HCT116 (cell line): ENCODE results near the gene DEFB126. TPM values are rescaled to one million over a fixed set of nuclear protein-coding genes. Genes with fewer than 3 reads are reported as not detected.

Source experiments
- ATAC-seq: fragments of 200-7000 bp; cut with Tn5 transposase; 2 replicates; pipeline ENCODE4 v1.9.1; 2020; ENCODE audit warnings: mild to moderate bottlenecking, moderate library complexity
- BruUV-seq: library from RNA; stranded (reverse); fragments of 400-500 nt; replicated peaks from 2 replicates; lab custom pipeline; 2021; lab: Mats Ljungman, UMichigan
- CTCF ChIA-PET: fragments of 300-600 bp; sonication (Branson Sonifier 250); formaldehyde crosslinking; loops from one replicate; lab custom pipeline; 2021; ENCODE audit warnings: antibody characterized with exemption; lab: Charles Lee
- POLR2A ChIA-PET: fragments of 300-600, 350-600 bp; sonication (Branson Sonifier 250); formaldehyde crosslinking; loops from one replicate; lab custom pipeline; 2021; ENCODE audit warnings: antibody characterized with exemption; lab: Charles Lee
- RAD21 ChIA-PET, 2 experiments: fragments of 300-600 bp; sonication (Branson Sonifier 250); formaldehyde crosslinking; loops; one replicate each; lab custom pipeline; 2023; ENCODE audit warnings: low total read pairs in 2 of 2; ENCODE audit not compliant: uncharacterized antibody in 2 of 2, unreplicated experiment in 2 of 2, low non-redundant PET in 1 of 2; lab: Charles Lee
- DNase-seq: peaks from one replicate; pipeline ENCODE4 v3.0.0-alpha.2; 2010; ENCODE audit warnings: low read depth, low spot score
- H2AFZ ChIP-seq: fragments of 200-600 bp; shearing (Covaris generic), sonication (generic); 2 replicates; pipeline ENCODE4 v1.6.1; 2017; ENCODE audit warnings: low read depth, mixed run types, mixed read lengths, antibody characterized with exemption, low read length; ENCODE audit not compliant: poor library complexity, severe bottlenecking
- H3K27ac ChIP-seq: 2 replicates; pipeline ENCODE4 v1.5.1; 2012; ENCODE audit warnings: low read depth, low read length
- H3K27me3 ChIP-seq: fragments of 200-600 bp; sonication (generic); 2 replicates; pipeline ENCODE4 v1.6.1; 2016; ENCODE audit warnings: mixed run types, low read length, mixed read lengths; ENCODE audit not compliant: insufficient read depth
- H3K36me3 ChIP-seq, 2 experiments: fragments of 200-500 bp in 1 of 2; fragments of 200-600 bp in 1 of 2; sonication (Bioruptor generic) in 1 of 2; sonication (generic) in 1 of 2; 2 replicates each; pipeline versions ENCODE4 v1.5.1 to v1.6.1; 2014 to 2016; ENCODE audit warnings: low read length in 2 of 2, inconsistent platforms in 1 of 2, mixed read lengths in 1 of 2, mixed run types in 1 of 2; ENCODE audit not compliant: insufficient read depth in 2 of 2, control insufficient read depth in 1 of 2
- H3K4me1 ChIP-seq, 2 experiments: fragments of 200-600 bp in 1 of 2; sonication (generic) in 1 of 2; 2 replicates each; pipeline versions ENCODE4 v1.5.1 to v1.6.1; 2012 to 2017; ENCODE audit warnings: low read length in 2 of 2, inconsistent platforms in 1 of 2, mild to moderate bottlenecking in 1 of 2, mixed read lengths in 1 of 2, mixed run types in 1 of 2, moderate library complexity in 1 of 2; ENCODE audit not compliant: insufficient read depth in 2 of 2, control insufficient read depth in 1 of 2
- H3K4me2 ChIP-seq: fragments of 200-600 bp; sonication (generic); 2 replicates; pipeline ENCODE4 v1.6.1; 2017; ENCODE audit warnings: mixed run types, low read length, mixed read lengths
- H3K4me3 ChIP-seq, 2 experiments: fragments of 200-600 bp in 1 of 2; sonication (generic) in 1 of 2; replicated peaks in 1 of 2; 2 replicates each; pipeline ENCODE4 v1.5.1; 2011 to 2016; ENCODE audit warnings: low read length in 2 of 2, control low read depth in 1 of 2, low read depth in 1 of 2, mild to moderate bottlenecking in 1 of 2, mixed read lengths in 1 of 2, mixed run types in 1 of 2
- H3K79me2 ChIP-seq: fragments of 200-600 bp; sonication (generic); 2 replicates; pipeline ENCODE4 v1.6.1; 2017; ENCODE audit warnings: mild to moderate bottlenecking, mixed run types, low read length, moderate library complexity, mixed read lengths; ENCODE audit not compliant: insufficient read depth
- H3K9ac ChIP-seq: fragments of 200-600 bp; sonication (generic); 2 replicates; pipeline ENCODE4 v1.6.1; 2016; ENCODE audit warnings: low read length, mixed read lengths
- H3K9me2 ChIP-seq: fragments of 200-600 bp; sonication (generic), shearing (Covaris generic); 2 replicates; pipeline ENCODE4 v1.6.1; 2017; ENCODE audit warnings: mixed run types, mild to moderate bottlenecking, moderate library complexity; ENCODE audit not compliant: insufficient read depth
- H3K9me3 ChIP-seq, 2 experiments: fragments of 200-500 bp in 1 of 2; fragments of 200-600 bp in 1 of 2; sonication (Bioruptor generic) in 1 of 2; sonication (generic) in 1 of 2; 2 replicates each; pipeline ENCODE4 v1.6.1; 2014 to 2017; ENCODE audit warnings: low read length in 2 of 2, mixed read lengths in 2 of 2, inconsistent platforms in 1 of 2, low read depth in 1 of 2, mild to moderate bottlenecking in 1 of 2, mixed run types in 1 of 2, moderate library complexity in 1 of 2; ENCODE audit not compliant: control insufficient read depth in 1 of 2, insufficient read depth in 1 of 2
- H4K20me1 ChIP-seq: fragments of 200-600 bp; sonication (generic), shearing (Covaris generic); 2 replicates; pipeline ENCODE4 v1.6.1; 2017; ENCODE audit warnings: mixed run types, mild to moderate bottlenecking, moderate library complexity; ENCODE audit not compliant: insufficient read depth
- CBX3 ChIP-seq: IDR thresholded peaks from 2 replicates; pipeline ENCODE4 v1.6.1; 2012; ENCODE audit warnings: low read depth
- CEBPB ChIP-seq: IDR thresholded peaks from 2 replicates; pipeline ENCODE4 v1.6.1; 2012; ENCODE audit warnings: low read depth
- EGR1 ChIP-seq: IDR thresholded peaks from 2 replicates; pipeline ENCODE4 v1.6.1; 2012; ENCODE audit warnings: low read depth
- ELF1 ChIP-seq: IDR thresholded peaks from 2 replicates; pipeline ENCODE4 v1.6.1; 2012; ENCODE audit warnings: low read depth, borderline replicate concordance
- EZH2 ChIP-seq: fragments of 200-600 bp; sonication (generic); IDR thresholded peaks from 2 replicates; pipeline ENCODE4 v1.6.1; 2017; ENCODE audit warnings: antibody characterized with exemption, mixed run types
- EZH2phosphoT487 ChIP-seq: fragments of 200-600 bp; IDR thresholded peaks from 2 replicates; pipeline ENCODE4 v1.6.1; 2018; ENCODE audit warnings: antibody characterized with exemption, borderline replicate concordance
- JUND ChIP-seq: IDR thresholded peaks from 2 replicates; pipeline ENCODE4 v1.6.1; 2012
- RAD21 ChIP-seq: IDR thresholded peaks from 2 replicates; pipeline ENCODE4 v1.6.1; 2012; ENCODE audit warnings: low read depth, mild to moderate bottlenecking
- SP1 ChIP-seq: IDR thresholded peaks from 2 replicates; pipeline ENCODE4 v1.6.1; 2012; ENCODE audit warnings: low read depth
- SRF ChIP-seq: IDR thresholded peaks from 2 replicates; pipeline ENCODE4 v1.6.1; 2012; ENCODE audit warnings: low read depth
- TCF7L2 ChIP-seq: IDR thresholded peaks from 2 replicates; pipeline ENCODE4 v1.7.0; 2011; ENCODE audit warnings: borderline replicate concordance, inconsistent platforms; ENCODE audit not compliant: insufficient read depth, insufficient read length; ENCODE audit errors: extremely low read depth
- YY1 ChIP-seq: IDR thresholded peaks from 2 replicates; pipeline ENCODE4 v1.6.1; 2011; ENCODE audit warnings: low read length, low read depth, moderate library complexity, mild to moderate bottlenecking; ENCODE audit not compliant: insufficient replicate concordance; ENCODE audit errors: extremely low read depth
- ZFX ChIP-seq: fragments of 450-650 bp; IDR thresholded peaks from 2 replicates; pipeline ENCODE4 v1.6.1; 2017
- ZNF274 ChIP-seq: fragments of 200-500 bp; sonication (Bioruptor generic); IDR thresholded peaks from 2 replicates; pipeline ENCODE4 v1.6.1; 2014; ENCODE audit warnings: mild to moderate bottlenecking, low read depth, low read length, inconsistent platforms
- intact Hi-C: fragments of 100-400 bp; cut with micrococcal nuclease; formaldehyde crosslinking; loops from 2 replicates; pipeline ENCODE4 v1.10.0; 2022
- total RNA-seq: library from RNA; stranded (reverse); gene quantifications from one replicate; pipeline ENCODE4 v1.2.1, GENCODE V29; 2021; ENCODE audit not compliant: unreplicated experiment
- TF ChIP-seq, protein P1 (sequence below): IDR thresholded peaks from 2 replicates; pipeline ENCODE4 v1.6.1; 2011; ENCODE audit warnings: mild to moderate bottlenecking, low read length, moderate library complexity; ENCODE audit not compliant: insufficient replicate concordance; ENCODE audit errors: extremely low read depth
- TF ChIP-seq, protein P2 (sequence below): IDR thresholded peaks from 2 replicates; pipeline ENCODE4 v1.6.1; 2012
- TF ChIP-seq, protein P3 (sequence below): IDR thresholded peaks from 2 replicates; pipeline ENCODE4 v1.6.1; 2012
- TF ChIP-seq, protein P4 (sequence below): IDR thresholded peaks from 2 replicates; pipeline ENCODE4 v1.6.1; 2012; ENCODE audit warnings: low read depth

DEFB126 gene
- total RNA-seq, 1 experiment from 2014 or later, result not detected

DNA sequence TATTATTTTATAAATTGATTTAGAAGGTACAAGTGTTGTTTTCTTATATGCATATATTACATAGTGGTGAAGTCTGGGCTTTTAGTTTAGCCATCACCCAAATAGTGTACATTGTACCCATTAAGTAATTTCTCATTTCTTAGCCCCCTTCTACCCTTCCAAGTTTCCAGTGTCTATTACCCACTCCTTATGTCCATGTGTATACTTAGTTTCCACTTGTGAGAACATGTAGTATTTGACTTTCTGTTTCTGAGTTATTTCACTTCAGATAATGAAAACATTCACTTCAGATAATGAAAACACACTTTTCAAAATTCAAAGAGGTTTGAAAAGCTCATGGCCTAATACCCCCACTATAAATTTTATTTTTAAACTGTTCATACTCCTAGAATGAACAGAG is 40.4 kb upstream of the DEFB126 start:
- Histone ChIP-seq H3K9ac (no peak overlapping the region), H3K9me3 (no peaks in the 10 kb centered on the region), H3K27me3 (peaks cover 26% of the 10 kb centered on the region), H3K79me2 (no peaks in the 10 kb centered on the region), H2AFZ (no peak overlapping the region), H3K9me2 (no peaks in the 10 kb centered on the region), H3K4me2 (no peak overlapping the region), H3K4me1 (no peaks in the 10 kb centered on the region), H3K4me3 (no peak overlapping the region), H3K27ac (no peak overlapping the region), H4K20me1 (no peaks in the 10 kb centered on the region), H3K36me3 (no peaks in the 10 kb centered on the region)
- RAD21 ChIA-PET, result no interaction called here
- no peak for ATAC-seq
- no TSS peak for BruUV-seq
- intact Hi-C loops, result no loop called here
- no peak for DNase-seq
- POLR2A ChIA-PET, result no interaction called here
- CTCF ChIA-PET, result no interaction called here
- TF ChIP-seq, protein P1, sequence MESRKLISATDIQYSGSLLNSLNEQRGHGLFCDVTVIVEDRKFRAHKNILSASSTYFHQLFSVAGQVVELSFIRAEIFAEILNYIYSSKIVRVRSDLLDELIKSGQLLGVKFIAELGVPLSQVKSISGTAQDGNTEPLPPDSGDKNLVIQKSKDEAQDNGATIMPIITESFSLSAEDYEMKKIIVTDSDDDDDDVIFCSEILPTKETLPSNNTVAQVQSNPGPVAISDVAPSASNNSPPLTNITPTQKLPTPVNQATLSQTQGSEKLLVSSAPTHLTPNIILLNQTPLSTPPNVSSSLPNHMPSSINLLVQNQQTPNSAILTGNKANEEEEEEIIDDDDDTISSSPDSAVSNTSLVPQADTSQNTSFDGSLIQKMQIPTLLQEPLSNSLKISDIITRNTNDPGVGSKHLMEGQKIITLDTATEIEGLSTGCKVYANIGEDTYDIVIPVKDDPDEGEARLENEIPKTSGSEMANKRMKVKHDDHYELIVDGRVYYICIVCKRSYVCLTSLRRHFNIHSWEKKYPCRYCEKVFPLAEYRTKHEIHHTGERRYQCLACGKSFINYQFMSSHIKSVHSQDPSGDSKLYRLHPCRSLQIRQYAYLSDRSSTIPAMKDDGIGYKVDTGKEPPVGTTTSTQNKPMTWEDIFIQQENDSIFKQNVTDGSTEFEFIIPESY, result no peak
- no peak for TF ChIP-seq EZH2
- no peak for TF ChIP-seq SRF
- no peak for TF ChIP-seq YY1
- TF ChIP-seq CBX3, result no peak
- TF ChIP-seq SP1, result no peak
- TF ChIP-seq ZNF274, result no peak
- no peak for TF ChIP-seq ZFX
- TF ChIP-seq, protein P2, sequence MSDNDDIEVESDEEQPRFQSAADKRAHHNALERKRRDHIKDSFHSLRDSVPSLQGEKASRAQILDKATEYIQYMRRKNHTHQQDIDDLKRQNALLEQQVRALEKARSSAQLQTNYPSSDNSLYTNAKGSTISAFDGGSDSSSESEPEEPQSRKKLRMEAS, result no peak
- no peak for TF ChIP-seq ELF1
- no peak for TF ChIP-seq EZH2phosphoT487
- no peak for TF ChIP-seq JUND
- no peak for TF ChIP-seq TCF7L2
- TF ChIP-seq CEBPB, result no peak
- TF ChIP-seq, protein P3, sequence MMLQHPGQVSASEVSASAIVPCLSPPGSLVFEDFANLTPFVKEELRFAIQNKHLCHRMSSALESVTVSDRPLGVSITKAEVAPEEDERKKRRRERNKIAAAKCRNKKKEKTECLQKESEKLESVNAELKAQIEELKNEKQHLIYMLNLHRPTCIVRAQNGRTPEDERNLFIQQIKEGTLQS, result no peak
- no peak for TF ChIP-seq RAD21
- TF ChIP-seq, protein P4, sequence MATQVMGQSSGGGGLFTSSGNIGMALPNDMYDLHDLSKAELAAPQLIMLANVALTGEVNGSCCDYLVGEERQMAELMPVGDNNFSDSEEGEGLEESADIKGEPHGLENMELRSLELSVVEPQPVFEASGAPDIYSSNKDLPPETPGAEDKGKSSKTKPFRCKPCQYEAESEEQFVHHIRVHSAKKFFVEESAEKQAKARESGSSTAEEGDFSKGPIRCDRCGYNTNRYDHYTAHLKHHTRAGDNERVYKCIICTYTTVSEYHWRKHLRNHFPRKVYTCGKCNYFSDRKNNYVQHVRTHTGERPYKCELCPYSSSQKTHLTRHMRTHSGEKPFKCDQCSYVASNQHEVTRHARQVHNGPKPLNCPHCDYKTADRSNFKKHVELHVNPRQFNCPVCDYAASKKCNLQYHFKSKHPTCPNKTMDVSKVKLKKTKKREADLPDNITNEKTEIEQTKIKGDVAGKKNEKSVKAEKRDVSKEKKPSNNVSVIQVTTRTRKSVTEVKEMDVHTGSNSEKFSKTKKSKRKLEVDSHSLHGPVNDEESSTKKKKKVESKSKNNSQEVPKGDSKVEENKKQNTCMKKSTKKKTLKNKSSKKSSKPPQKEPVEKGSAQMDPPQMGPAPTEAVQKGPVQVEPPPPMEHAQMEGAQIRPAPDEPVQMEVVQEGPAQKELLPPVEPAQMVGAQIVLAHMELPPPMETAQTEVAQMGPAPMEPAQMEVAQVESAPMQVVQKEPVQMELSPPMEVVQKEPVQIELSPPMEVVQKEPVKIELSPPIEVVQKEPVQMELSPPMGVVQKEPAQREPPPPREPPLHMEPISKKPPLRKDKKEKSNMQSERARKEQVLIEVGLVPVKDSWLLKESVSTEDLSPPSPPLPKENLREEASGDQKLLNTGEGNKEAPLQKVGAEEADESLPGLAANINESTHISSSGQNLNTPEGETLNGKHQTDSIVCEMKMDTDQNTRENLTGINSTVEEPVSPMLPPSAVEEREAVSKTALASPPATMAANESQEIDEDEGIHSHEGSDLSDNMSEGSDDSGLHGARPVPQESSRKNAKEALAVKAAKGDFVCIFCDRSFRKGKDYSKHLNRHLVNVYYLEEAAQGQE, result no peak
- no peak for TF ChIP-seq EGR1
